ENCODE data around the gene CITED2.
A peak's percentile ranks its signal among the peaks of the same experiment; 100 is the strongest.

CITED2 gene

GRCh38 chr6:139409026-139409425 is 34.6 kb upstream of the CITED2 start:
- peak; percentile 36 for DNase-seq (ENCODE audit: extremely low read depth, low read depth)
- no peak for TF ChIP-seq CTCF (IDR thresholded peaks at IDR 0.05; ENCODE audit: low read depth, low read length)

- peak; percentile 84 for DNase-seq (ENCODE audit: extremely low read depth, low read depth)
- TF ChIP-seq CTCF (IDR thresholded peaks at IDR 0.05; ENCODE audit: low read depth, low read length), result no peak
These were observed 33.3 kb upstream of the CITED2 start for GRCh38 chr6:139407718-139408222.

GRCh38 chr6:139406577-139407343 is 32.3 kb upstream of the CITED2 start:
- DNase-seq (ENCODE audit: extremely low read depth, low read depth), result no peak
- no peak for TF ChIP-seq CTCF (IDR thresholded peaks at IDR 0.05; ENCODE audit: low read depth, low read length)

- no peak for TF ChIP-seq CTCF (IDR thresholded peaks at IDR 0.05; ENCODE audit: low read depth, low read length)
- peak; percentile 71 for DNase-seq (ENCODE audit: extremely low read depth, low read depth)
These were observed 28.5 kb upstream of the CITED2 start for GRCh38 chr6:139402876-139403386.

GRCh38 chr6:139398658-139399057 is 24.2 kb upstream of the CITED2 start:
- no peak for TF ChIP-seq CTCF (IDR thresholded peaks at IDR 0.05; ENCODE audit: low read depth, low read length)
- no peak for DNase-seq (ENCODE audit: extremely low read depth, low read depth)

- DNase-seq (ENCODE audit: extremely low read depth, low read depth), result no peak
These were observed 21.4 kb upstream of the CITED2 start for GRCh38 chr6:139395891-139396301.

More at GRCh38 chr6:139395891-139396301, 21.4 kb upstream of the CITED2 start:
- TF ChIP-seq CTCF (IDR thresholded peaks at IDR 0.05; ENCODE audit: low read depth, low read length), result no peak

Measured in AG09319 (cell line).